B cell (primary cell): ENCODE measurements around the gene CRB1. TPM values are rescaled to one million over a fixed set of nuclear protein-coding genes. Genes with fewer than 3 reads are reported as not detected.
A peak's percentile ranks its signal among the peaks of the same experiment; 100 is the strongest.

Experiments used
- ATAC-seq: fragments of 200-7000 bp; cut with Tn5 transposase; one replicate; pipeline ENCODE4 v1.10.0; 2021; ENCODE audit warnings: low read depth, mild to moderate bottlenecking, moderate number of reproducible peaks, moderate library complexity
- CTCF ChIA-PET: fragments of 350-600 bp; sonication (Branson Sonifier 250); formaldehyde crosslinking; loops from one replicate; lab custom pipeline; 2021; ENCODE audit warnings: antibody characterized with exemption, inconsistent platforms; lab: Charles Lee
- POLR2A ChIA-PET: fragments of 350-600 bp; sonication (Branson Sonifier 250); formaldehyde crosslinking; loops from one replicate; lab custom pipeline; 2021; ENCODE audit warnings: antibody characterized with exemption; lab: Charles Lee
- DNase-seq: peaks from one replicate; pipeline ENCODE4 v3.0.0; 2013
- H2AFZ ChIP-seq: 2 replicates; pipeline ENCODE4 v1.6.1; 2012; ENCODE audit warnings: mild to moderate bottlenecking, low read depth, low read length; ENCODE audit not compliant: insufficient read depth, poor library complexity, severe bottlenecking
- H3K27ac ChIP-seq, 2 donors: 1 replicate in 1 of 2; 2 replicates in 1 of 2; pipeline ENCODE4 v1.5.1; 2012 to 2013; ENCODE audit warnings: low read length in 2 of 2, mild to moderate bottlenecking in 2 of 2, moderate library complexity in 1 of 2
- H3K27me3 ChIP-seq, 4 experiments: fragments of 200-600 bp in 1 of 4; sonication (generic) in 1 of 4; replicated peaks in 1 of 4; 1 replicate in 2 of 4; 2 replicates in 2 of 4; pipeline versions ENCODE4 v1.6.1 to v1.7.0; 2013 to 2016; ENCODE audit warnings: low read length in 3 of 4, mild to moderate bottlenecking in 2 of 4, mixed read lengths in 1 of 4, moderate library complexity in 1 of 4; ENCODE audit not compliant: insufficient read depth in 4 of 4, control insufficient read depth in 3 of 4; ENCODE audit errors: control extremely low read depth in 1 of 4
- H3K36me3 ChIP-seq, 2 experiments: replicated peaks in 1 of 2; 1 replicate in 1 of 2; 2 replicates in 1 of 2; pipeline versions ENCODE4 v1.6.1 to v1.7.1; 2013; ENCODE audit warnings: low read length in 1 of 2; ENCODE audit not compliant: insufficient read depth in 2 of 2, control insufficient read depth in 1 of 2; ENCODE audit errors: control extremely low read depth in 1 of 2, extremely low read depth in 1 of 2
- H3K4me1 ChIP-seq, 2 donors: fragments of 200-600 bp in 1 of 2; sonication (generic) in 1 of 2; 1 replicate in 1 of 2; 2 replicates in 1 of 2; pipeline versions ENCODE4 v1.5.1 to v1.6.1; 2013 to 2017; ENCODE audit warnings: low read length in 2 of 2; ENCODE audit not compliant: control insufficient read depth in 2 of 2, insufficient read depth in 2 of 2
- H3K4me2 ChIP-seq: replicated peaks from 2 replicates; pipeline ENCODE3; 2012; ENCODE audit warnings: mild to moderate bottlenecking, low read depth, low read length; ENCODE audit not compliant: poor library complexity, severe bottlenecking
- H3K4me3 ChIP-seq, 5 experiments: fragments of 200-600 bp in 1 of 5; sonication (generic) in 1 of 5; 1 replicate in 3 of 5; 2 replicates in 2 of 5; pipeline versions ENCODE4 v1.5.1 to v1.7.0; 2011 to 2016; ENCODE audit warnings: low read length in 4 of 5, mild to moderate bottlenecking in 4 of 5, low read depth in 2 of 5, control low read depth in 1 of 5, moderate library complexity in 1 of 5; ENCODE audit not compliant: insufficient read depth in 1 of 5; ENCODE audit errors: control extremely low read depth in 1 of 5, extremely low read depth in 1 of 5
- H3K79me2 ChIP-seq: fragments of 200-600 bp; sonication (generic); one replicate; pipeline ENCODE4 v1.6.0; 2016; ENCODE audit warnings: low read length; ENCODE audit not compliant: control insufficient read depth, insufficient read depth
- H3K9ac ChIP-seq: fragments of 200-600 bp; sonication (generic); 2 replicates; pipeline ENCODE4 v1.6.1; 2017; ENCODE audit warnings: mild to moderate bottlenecking, low read length, moderate library complexity
- H3K9me3 ChIP-seq, 3 donors: one replicate each; pipeline versions ENCODE4 v1.6.1 to v1.7.1; 2013; ENCODE audit warnings: low read length in 2 of 3; ENCODE audit not compliant: control insufficient read depth in 2 of 3, insufficient read depth in 1 of 3; ENCODE audit errors: control extremely low read depth in 1 of 3
- H4K20me1 ChIP-seq: 2 replicates; pipeline ENCODE4 v1.6.0; 2012; ENCODE audit warnings: mild to moderate bottlenecking, low read length; ENCODE audit not compliant: insufficient read depth, control insufficient read depth, poor library complexity, severe bottlenecking
- H3K27ac Mint-ChIP-seq: one replicate; pipeline ENCODE4 v1.8.0; 2021; ENCODE audit warnings: mixed read lengths
- H3K27me3 Mint-ChIP-seq: one replicate; pipeline ENCODE4 v1.8.0; 2021; ENCODE audit warnings: mixed read lengths
- H3K4me1 Mint-ChIP-seq: one replicate; pipeline ENCODE4 v1.8.0; 2021; ENCODE audit warnings: mixed read lengths
- H3K4me3 Mint-ChIP-seq: one replicate; pipeline ENCODE4 v1.8.0; 2021; ENCODE audit warnings: mixed read lengths
- H3K9me3 Mint-ChIP-seq: one replicate; pipeline ENCODE4 v1.8.0; 2022; ENCODE audit warnings: mixed read lengths; ENCODE audit not compliant: insufficient read depth
- CTCF ChIP-seq: fragments of 200-600 bp; IDR thresholded peaks from one replicate; pipeline ENCODE4 v1.8.0; 2022; ENCODE audit warnings: antibody characterized with exemption, mild to moderate bottlenecking
- EZH2 ChIP-seq: IDR thresholded peaks from 2 replicates; pipeline ENCODE4 v1.6.1; 2012; ENCODE audit warnings: borderline replicate concordance, low read depth, mild to moderate bottlenecking, moderate library complexity, low read length; ENCODE audit not compliant: insufficient read depth, poor library complexity, severe bottlenecking
- WGBS: methylation state at CpG from one replicate; pipeline ENCODE4 v1.1.5; 2013; ENCODE audit warnings: missing lambda C conversion rate; ENCODE audit not compliant: insufficient coverage; 5-methylcytosine and 5-hydroxymethylcytosine counted together
- intact Hi-C: fragments of 100-400 bp; cut with micrococcal nuclease; formaldehyde crosslinking; loops from one replicate; pipeline ENCODE4 v1.10.0; 2022
- polyA plus RNA-seq: library from polyadenylated mRNA; depleted of rRNA; stranded (reverse); fragments of >200 nt; gene quantifications from 2 replicates; pipeline ENCODE4 v1.2.3, GENCODE V29; 2012
- total RNA-seq, 2 donors: library from RNA; stranded (reverse); fragments of 120-200 nt in 1 of 2; gene quantifications; 1 replicate in 1 of 2; 2 replicates in 1 of 2; pipeline versions ENCODE4 v1.2.3 to v1.2.4, GENCODE V29; 2013 to 2022

The CRB1 gene
- total and polyA plus RNA-seq, 2 donors (not counting 1 experiment from before 2014, with no cell fraction given), result 0.15 TPM; not detected in 1

GRCh38 chr1:197470330-197470729 lies 202.3 kb downstream of the CRB1 start:
- POLR2A ChIA-PET, result no interaction called here
- CTCF ChIA-PET, result interaction anchor here (0.9 kb wide), 1 partner anchor 290 kb away, joined by 3 read pairs; no protein-coding TSS in a partner anchor
- no peak for ATAC-seq

More at GRCh38 chr1:197470330-197470729, 202.3 kb downstream of the CRB1 start:
- intact Hi-C loops, result no loop called here
- peaks cover 21% of the 10 kb centered on the region for H3K27me3 Mint-ChIP-seq
- Histone ChIP-seq H3K9me3 (no peaks in the 10 kb centered on the region), H3K9ac (no peak overlapping the region), H3K4me3 (no peak overlapping the region), H3K36me3 (no peaks in the 10 kb centered on the region), H3K27me3 (no peaks in the 10 kb centered on the region), H2AFZ (peak overlapping the region; percentile 36), H3K79me2 (no peaks in the 10 kb centered on the region), H3K4me2 (no peak overlapping the region), H3K4me1 (peaks cover 0 to 4% of the 10 kb centered on the region in 2 donors), H4K20me1 (no peaks in the 10 kb centered on the region), H3K27ac (no peak overlapping the region)
- H3K27ac Mint-ChIP-seq, result no peak overlapping the region
- H3K9me3 Mint-ChIP-seq, result no peaks in the 10 kb centered on the region
- DNase-seq, result no peak
- no CpG with 5 or more reads among the region's 1 CpG for WGBS
- H3K4me3 Mint-ChIP-seq, result no peak overlapping the region
- TF ChIP-seq CTCF (no peak), EZH2 (no peak)
- no peaks in the 10 kb centered on the region for H3K4me1 Mint-ChIP-seq
